ENCODE measurements around the gene CCNG2.

CCNG2 gene

GRCh38 chr4:77209012-77209411 is 52.0 kb downstream of the CCNG2 start:
- no peak for DNase-seq (ENCODE audit: low read depth)
- H3K4me3 ChIP-seq (ENCODE audit: low read depth, low read length) = no peak overlapping the region
- TF ChIP-seq, protein P1, sequence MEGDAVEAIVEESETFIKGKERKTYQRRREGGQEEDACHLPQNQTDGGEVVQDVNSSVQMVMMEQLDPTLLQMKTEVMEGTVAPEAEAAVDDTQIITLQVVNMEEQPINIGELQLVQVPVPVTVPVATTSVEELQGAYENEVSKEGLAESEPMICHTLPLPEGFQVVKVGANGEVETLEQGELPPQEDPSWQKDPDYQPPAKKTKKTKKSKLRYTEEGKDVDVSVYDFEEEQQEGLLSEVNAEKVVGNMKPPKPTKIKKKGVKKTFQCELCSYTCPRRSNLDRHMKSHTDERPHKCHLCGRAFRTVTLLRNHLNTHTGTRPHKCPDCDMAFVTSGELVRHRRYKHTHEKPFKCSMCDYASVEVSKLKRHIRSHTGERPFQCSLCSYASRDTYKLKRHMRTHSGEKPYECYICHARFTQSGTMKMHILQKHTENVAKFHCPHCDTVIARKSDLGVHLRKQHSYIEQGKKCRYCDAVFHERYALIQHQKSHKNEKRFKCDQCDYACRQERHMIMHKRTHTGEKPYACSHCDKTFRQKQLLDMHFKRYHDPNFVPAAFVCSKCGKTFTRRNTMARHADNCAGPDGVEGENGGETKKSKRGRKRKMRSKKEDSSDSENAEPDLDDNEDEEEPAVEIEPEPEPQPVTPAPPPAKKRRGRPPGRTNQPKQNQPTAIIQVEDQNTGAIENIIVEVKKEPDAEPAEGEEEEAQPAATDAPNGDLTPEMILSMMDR (IDR thresholded peaks at IDR 0.05; ENCODE audit: low read depth, low read length) = no peak

GRCh38 chr4:77209936-77210335 is 52.9 kb downstream of the CCNG2 start:
- no peak for DNase-seq (ENCODE audit: low read depth)
- no peak overlapping the region for H3K4me3 ChIP-seq (ENCODE audit: low read depth, low read length)
- no peak for TF ChIP-seq MYC (IDR thresholded peaks at IDR 0.05; ENCODE audit: low read depth, low read length)
- TF ChIP-seq, protein P1 (IDR thresholded peaks at IDR 0.05; ENCODE audit: low read depth, low read length) = no peak
- TF ChIP-seq, protein P2, sequence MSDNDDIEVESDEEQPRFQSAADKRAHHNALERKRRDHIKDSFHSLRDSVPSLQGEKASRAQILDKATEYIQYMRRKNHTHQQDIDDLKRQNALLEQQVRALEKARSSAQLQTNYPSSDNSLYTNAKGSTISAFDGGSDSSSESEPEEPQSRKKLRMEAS (IDR thresholded peaks at IDR 0.05; ENCODE audit: low read depth, low read length) = no peak

GRCh38 chr4:77215107-77215506 is 58.1 kb downstream of the CCNG2 start:
- no peak for TF ChIP-seq POLR2A (IDR thresholded peaks at IDR 0.05; ENCODE audit: extremely low read depth, insufficient read length)
- TF ChIP-seq, protein P2 (IDR thresholded peaks at IDR 0.05; ENCODE audit: low read depth, low read length) = no peak
- TF ChIP-seq MYC (IDR thresholded peaks at IDR 0.05; ENCODE audit: low read depth, low read length) = no peak
- TF ChIP-seq, protein P1 (IDR thresholded peaks at IDR 0.05; ENCODE audit: low read depth, low read length) = no peak
- no peak overlapping the region for H3K4me3 ChIP-seq (ENCODE audit: low read depth, low read length)
- DNase-seq (ENCODE audit: low read depth) = no peak

DNA sequence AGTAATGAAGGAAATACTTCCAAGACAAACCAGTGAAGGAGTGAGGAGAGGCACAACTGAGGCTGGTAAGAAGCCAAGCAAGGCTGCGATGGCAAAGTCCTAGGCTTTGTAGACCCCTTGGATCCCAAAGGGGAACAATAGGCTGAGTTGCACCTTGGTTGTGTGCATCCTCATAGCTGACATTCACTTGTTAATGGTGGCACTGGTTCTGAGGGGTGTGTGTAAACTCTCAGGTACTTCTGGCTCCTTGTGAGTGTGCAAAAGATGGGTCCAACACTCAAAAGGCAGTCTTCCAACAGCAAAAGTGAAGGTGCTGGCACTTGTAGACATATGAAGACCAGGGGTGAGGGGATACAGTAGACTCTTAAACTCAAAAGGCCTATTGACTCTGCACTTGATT is 60.5 kb downstream of the CCNG2 start:
- TF ChIP-seq, protein P2 (IDR thresholded peaks at IDR 0.05; ENCODE audit: low read depth, low read length) = no peak
- no peak for TF ChIP-seq POLR2A (IDR thresholded peaks at IDR 0.05; ENCODE audit: extremely low read depth, insufficient read length)
- TF ChIP-seq, protein P1 (IDR thresholded peaks at IDR 0.05; ENCODE audit: low read depth, low read length) = no peak
- TF ChIP-seq MYC (IDR thresholded peaks at IDR 0.05; ENCODE audit: low read depth, low read length) = no peak
- DNase-seq (ENCODE audit: low read depth) = no peak
- no peak overlapping the region for H3K4me3 ChIP-seq (ENCODE audit: low read depth, low read length)

DNA sequence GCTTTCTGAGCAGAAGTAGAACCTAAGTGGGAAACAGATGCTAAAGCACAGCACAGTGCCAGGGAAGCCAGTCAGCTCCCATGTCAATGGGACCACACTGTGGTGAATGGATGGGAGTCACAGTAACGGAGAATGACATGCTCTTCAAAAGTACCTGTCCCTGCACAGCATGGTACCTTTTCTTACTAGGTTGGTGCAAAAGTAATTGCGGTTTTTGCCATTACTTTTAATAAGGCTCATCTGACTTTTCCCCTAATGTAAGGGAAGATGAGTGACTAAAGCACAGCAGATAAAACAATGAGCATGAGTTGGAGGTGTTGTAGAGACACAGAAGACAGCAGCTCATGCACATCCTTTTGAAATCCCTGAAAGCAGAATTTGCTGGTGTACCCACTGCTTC is 62.3 kb downstream of the CCNG2 start:
- H3K4me3 ChIP-seq (ENCODE audit: low read depth, low read length) = no peak overlapping the region
- no peak for DNase-seq (ENCODE audit: low read depth)
- TF ChIP-seq MYC (IDR thresholded peaks at IDR 0.05; ENCODE audit: low read depth, low read length) = no peak
- TF ChIP-seq, protein P2 (IDR thresholded peaks at IDR 0.05; ENCODE audit: low read depth, low read length) = no peak
- TF ChIP-seq, protein P1 (IDR thresholded peaks at IDR 0.05; ENCODE audit: low read depth, low read length) = no peak
- TF ChIP-seq POLR2A (IDR thresholded peaks at IDR 0.05; ENCODE audit: extremely low read depth, insufficient read length) = no peak

Data from NB4 (cell line).